OCI-LY7 (cell line): ENCODE measurements around the gene ARRDC2.

Source experiments
- EZH2phosphoT487 ChIP-seq: fragments of 200-600 bp; sonication (generic); IDR thresholded peaks from 2 replicates; pipeline ENCODE4 v1.6.1; 2018; ENCODE audit warnings: low read depth, borderline replicate concordance, mild to moderate bottlenecking, mixed run types, antibody characterized with exemption, low read length, moderate library complexity, mixed read lengths
- TF ChIP-seq, protein P1 (sequence below): fragments of 200-600 bp; sonication (generic); conservative IDR thresholded peaks from 2 replicates; pipeline ENCODE4 v1.5.1; 2014; ENCODE audit warnings: mild to moderate bottlenecking, antibody characterized with exemption, low read length, moderate library complexity, mixed read lengths

DNA sequence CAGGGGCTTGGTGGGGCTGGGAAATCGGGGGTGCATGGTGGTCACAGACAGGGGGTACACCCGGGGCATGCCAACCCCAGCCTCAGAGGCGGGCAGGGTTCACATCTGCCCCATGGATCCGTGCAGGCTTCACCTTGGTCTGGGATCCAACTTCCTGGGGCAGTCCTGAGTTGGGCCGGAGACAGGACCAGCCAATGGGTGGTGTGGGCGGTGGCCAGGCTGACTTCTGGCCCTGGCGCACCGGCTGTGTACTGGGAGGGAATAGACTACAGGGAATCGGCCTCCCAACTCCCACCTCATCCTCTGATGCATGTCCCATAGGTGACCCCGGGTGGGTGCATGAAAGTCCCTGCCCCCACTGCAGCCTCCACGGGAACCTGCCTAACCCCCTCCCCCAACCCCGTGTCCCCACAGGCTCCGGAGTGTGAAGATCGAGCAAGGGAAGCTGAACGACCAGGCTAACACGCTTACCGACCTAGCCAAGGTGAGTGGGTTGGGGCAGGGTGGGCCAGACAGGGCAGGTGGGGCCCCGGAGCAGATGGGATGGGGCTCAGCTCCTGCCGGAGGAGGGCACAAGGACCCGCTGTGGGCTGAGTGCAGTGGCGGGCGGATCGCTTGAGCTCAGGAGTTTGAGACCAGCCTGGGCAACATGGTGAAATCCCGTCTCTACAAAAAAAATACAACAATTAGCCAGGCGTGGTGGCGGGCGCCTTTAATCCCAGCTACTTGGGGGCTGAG is 14.7 kb upstream of the ARRDC2 start:
- TF ChIP-seq, protein P1, sequence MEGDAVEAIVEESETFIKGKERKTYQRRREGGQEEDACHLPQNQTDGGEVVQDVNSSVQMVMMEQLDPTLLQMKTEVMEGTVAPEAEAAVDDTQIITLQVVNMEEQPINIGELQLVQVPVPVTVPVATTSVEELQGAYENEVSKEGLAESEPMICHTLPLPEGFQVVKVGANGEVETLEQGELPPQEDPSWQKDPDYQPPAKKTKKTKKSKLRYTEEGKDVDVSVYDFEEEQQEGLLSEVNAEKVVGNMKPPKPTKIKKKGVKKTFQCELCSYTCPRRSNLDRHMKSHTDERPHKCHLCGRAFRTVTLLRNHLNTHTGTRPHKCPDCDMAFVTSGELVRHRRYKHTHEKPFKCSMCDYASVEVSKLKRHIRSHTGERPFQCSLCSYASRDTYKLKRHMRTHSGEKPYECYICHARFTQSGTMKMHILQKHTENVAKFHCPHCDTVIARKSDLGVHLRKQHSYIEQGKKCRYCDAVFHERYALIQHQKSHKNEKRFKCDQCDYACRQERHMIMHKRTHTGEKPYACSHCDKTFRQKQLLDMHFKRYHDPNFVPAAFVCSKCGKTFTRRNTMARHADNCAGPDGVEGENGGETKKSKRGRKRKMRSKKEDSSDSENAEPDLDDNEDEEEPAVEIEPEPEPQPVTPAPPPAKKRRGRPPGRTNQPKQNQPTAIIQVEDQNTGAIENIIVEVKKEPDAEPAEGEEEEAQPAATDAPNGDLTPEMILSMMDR = no peak
- no peak for TF ChIP-seq EZH2phosphoT487
